HepG2 (cell line): Measurements from ENCODE around the gene KRTAP12-3. TPM values are rescaled to one million over a fixed set of nuclear protein-coding genes. Genes with fewer than 3 reads are reported as not detected.

Experiments
- AHDC1 ChIP-seq: sonication (generic); formaldehyde crosslinking; IDR thresholded peaks from 2 replicates; pipeline ENCODE4 v1.5.1; 2020; ENCODE audit warnings: mild to moderate bottlenecking, missing genetic modification reagents, borderline replicate concordance
- FOXP1 ChIP-seq, 2 experiments: fragments of 450-650 bp in 1 of 2; IDR thresholded peaks; 2 replicates each; pipeline ENCODE4 v1.6.1; 2017 to 2018; ENCODE audit warnings: antibody characterized with exemption in 1 of 2
- RBM22 ChIP-seq: fragments of 200-400 bp; formaldehyde crosslinking; optimal IDR thresholded peaks from 2 replicates; pipeline ENCODE3; 2017; ENCODE audit warnings: mild to moderate bottlenecking, low read length, moderate library complexity
- RXRA ChIP-seq: sonication (generic); formaldehyde crosslinking; IDR thresholded peaks from 2 replicates; pipeline ENCODE4 v1.5.1; 2020; ENCODE audit warnings: missing genetic modification reagents
- SAP130 ChIP-seq: IDR thresholded peaks from 2 replicates; pipeline ENCODE4 v1.6.1; 2016; ENCODE audit warnings: low read depth
- SMAD3 ChIP-seq: sonication (generic); formaldehyde crosslinking; IDR thresholded peaks from 2 replicates; pipeline ENCODE4 v1.4.0; 2020; ENCODE audit warnings: missing genetic modification reagents
- SP1 ChIP-seq, 2 experiments: fragments of 450-650 bp in 1 of 2; sonication (generic) in 1 of 2; formaldehyde crosslinking in 1 of 2; IDR thresholded peaks; 2 replicates each; pipeline versions ENCODE4 v1.4.0 to v1.6.1; 2016 to 2020; ENCODE audit warnings: missing genetic modification reagents in 1 of 2
- THYN1 ChIP-seq: sonication (generic); formaldehyde crosslinking; IDR thresholded peaks from 2 replicates; pipeline ENCODE4 v1.8.1; 2023; ENCODE audit warnings: low read depth, mild to moderate bottlenecking, moderate library complexity, missing genetic modification reagents, borderline replicate concordance
- ZBTB10 ChIP-seq: sonication (generic); formaldehyde crosslinking; IDR thresholded peaks from 2 replicates; pipeline ENCODE4 v1.4.0; 2020; ENCODE audit warnings: missing genetic modification reagents, borderline replicate concordance
- ZNF205 ChIP-seq: IDR thresholded peaks from 2 replicates; pipeline ENCODE4 v1.6.1; 2018; ENCODE audit warnings: missing biosample characterization, missing genetic modification reagents
- ZNF282 ChIP-seq: fragments of 450-650 bp; IDR thresholded peaks from 2 replicates; pipeline ENCODE4 v1.6.1; 2018; ENCODE audit not compliant: partially characterized antibody
- ZNF343 ChIP-seq: sonication (generic); formaldehyde crosslinking; IDR thresholded peaks from 2 replicates; pipeline ENCODE4 v1.4.0; 2020; ENCODE audit warnings: mild to moderate bottlenecking, missing genetic modification reagents
- ZNF430 ChIP-seq: sonication (generic); formaldehyde crosslinking; IDR thresholded peaks from 2 replicates; pipeline ENCODE4 v1.9.0; 2021; ENCODE audit warnings: mild to moderate bottlenecking, missing genetic modification reagents
- ZNF563 ChIP-seq: sonication (generic); formaldehyde crosslinking; IDR thresholded peaks from 2 replicates; pipeline ENCODE4 v1.8.0; 2022; ENCODE audit warnings: mild to moderate bottlenecking, moderate library complexity, missing genetic modification reagents
- ZNF772 ChIP-seq: sonication (generic); formaldehyde crosslinking; IDR thresholded peaks from 2 replicates; pipeline ENCODE4 v1.5.0; 2020; ENCODE audit warnings: mild to moderate bottlenecking, missing genetic modification reagents
- polyA plus RNA-seq, 8 experiments: library from polyadenylated mRNA; depleted of rRNA in 3 of 8; stranded (reverse) in 7 of 8; unstranded in 1 of 8; fragments of >200 nt; fragmentation: Illumina TruSeq in 4 of 8; extraction: Trizol in 4 of 8; gene quantifications; 2 replicates each; pipeline versions ENCODE4 v1.2.1 to v1.2.3, GENCODE V29; 2011 to 2016; ENCODE audit warnings: low read depth in 4 of 8, missing spikeins in 1 of 8, mixed read lengths in 1 of 8; ENCODE audit not compliant: insufficient read depth in 1 of 8
- total RNA-seq, 5 experiments: library from RNA; depleted of rRNA; stranded (reverse); fragments of >200 nt; fragmentation: Illumina TruSeq; extraction: Trizol; gene quantifications; 2 replicates each; pipeline ENCODE4 v1.2.3, GENCODE V29; 2016; ENCODE audit warnings: low read depth in 1 of 5
- TF ChIP-seq, protein P1 (sequence below): IDR thresholded peaks from 2 replicates; pipeline ENCODE4 v1.4.0; 2020; ENCODE audit warnings: mild to moderate bottlenecking, missing genetic modification reagents

Gene KRTAP12-3
- total and polyA plus RNA-seq, 2 of the 13 experiments (the other 11 are each of a cell fraction or from before 2014, with no cell fraction given): not detected

- TF ChIP-seq AHDC1 (CRISPR knock-in tag) (peak; percentile 47; the same call in 1 of the 2 replicates), SP1 (IDR thresholded peaks at IDR 0.05) (no peak), SP1 (CRISPR knock-in tag; IDR thresholded peaks at IDR 0.05) (no peak), ZNF282 (no peak), RXRA (CRISPR knock-in tag) (peak; percentile 76; the same call in 1 of the 2 replicates), RBM22 (no peak), THYN1 (CRISPR knock-in tag) (no peak), ZNF430 (CRISPR knock-in tag) (peak; percentile 89; the same call in 1 of the 2 replicates), ZBTB10 (CRISPR knock-in tag) (peak; percentile 86), SMAD3 (CRISPR knock-in tag) (peak; percentile 72; the same call in 1 of the 2 replicates), SAP130 (CRISPR knock-in tag) (peak; percentile 83), ZNF343 (CRISPR knock-in tag) (no peak), FOXP1 (IDR thresholded peaks at IDR 0.05) (no peak), FOXP1 (CRISPR knock-in tag; IDR thresholded peaks at IDR 0.05) (peak; percentile 60), ZNF772 (CRISPR knock-in tag) (peak; percentile 57; the same call in 1 of the 2 replicates), ZNF205 (CRISPR knock-in tag) (0 out of 2 replicates have a peak, but pooled peaks have one; percentile 25), ZNF563 (CRISPR knock-in tag) (no peak)
- TF ChIP-seq, protein P1, sequence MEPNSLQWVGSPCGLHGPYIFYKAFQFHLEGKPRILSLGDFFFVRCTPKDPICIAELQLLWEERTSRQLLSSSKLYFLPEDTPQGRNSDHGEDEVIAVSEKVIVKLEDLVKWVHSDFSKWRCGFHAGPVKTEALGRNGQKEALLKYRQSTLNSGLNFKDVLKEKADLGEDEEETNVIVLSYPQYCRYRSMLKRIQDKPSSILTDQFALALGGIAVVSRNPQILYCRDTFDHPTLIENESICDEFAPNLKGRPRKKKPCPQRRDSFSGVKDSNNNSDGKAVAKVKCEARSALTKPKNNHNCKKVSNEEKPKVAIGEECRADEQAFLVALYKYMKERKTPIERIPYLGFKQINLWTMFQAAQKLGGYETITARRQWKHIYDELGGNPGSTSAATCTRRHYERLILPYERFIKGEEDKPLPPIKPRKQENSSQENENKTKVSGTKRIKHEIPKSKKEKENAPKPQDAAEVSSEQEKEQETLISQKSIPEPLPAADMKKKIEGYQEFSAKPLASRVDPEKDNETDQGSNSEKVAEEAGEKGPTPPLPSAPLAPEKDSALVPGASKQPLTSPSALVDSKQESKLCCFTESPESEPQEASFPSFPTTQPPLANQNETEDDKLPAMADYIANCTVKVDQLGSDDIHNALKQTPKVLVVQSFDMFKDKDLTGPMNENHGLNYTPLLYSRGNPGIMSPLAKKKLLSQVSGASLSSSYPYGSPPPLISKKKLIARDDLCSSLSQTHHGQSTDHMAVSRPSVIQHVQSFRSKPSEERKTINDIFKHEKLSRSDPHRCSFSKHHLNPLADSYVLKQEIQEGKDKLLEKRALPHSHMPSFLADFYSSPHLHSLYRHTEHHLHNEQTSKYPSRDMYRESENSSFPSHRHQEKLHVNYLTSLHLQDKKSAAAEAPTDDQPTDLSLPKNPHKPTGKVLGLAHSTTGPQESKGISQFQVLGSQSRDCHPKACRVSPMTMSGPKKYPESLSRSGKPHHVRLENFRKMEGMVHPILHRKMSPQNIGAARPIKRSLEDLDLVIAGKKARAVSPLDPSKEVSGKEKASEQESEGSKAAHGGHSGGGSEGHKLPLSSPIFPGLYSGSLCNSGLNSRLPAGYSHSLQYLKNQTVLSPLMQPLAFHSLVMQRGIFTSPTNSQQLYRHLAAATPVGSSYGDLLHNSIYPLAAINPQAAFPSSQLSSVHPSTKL: peak; percentile 94
Measured at GRCh38 chr21:44700101-44701022, 42.6 kb downstream of the KRTAP12-3 start (continued).
